A673 (cell line): ENCODE measurements around the gene SIRT2.

Experiments used
- EZH2 ChIP-seq: fragments of 200-600 bp; sonication (generic); IDR thresholded peaks from 2 replicates; pipeline ENCODE4 v1.6.1; 2017; ENCODE audit warnings: borderline replicate concordance, low read depth, mild to moderate bottlenecking, mixed read lengths, antibody characterized with exemption, low read length; ENCODE audit not compliant: poor library complexity, severe bottlenecking
- TF ChIP-seq, protein P1 (sequence below): fragments of 300-800, 200-600 bp; sonication (generic); conservative IDR thresholded peaks from 2 replicates; pipeline ENCODE4 v1.5.1; 2017; ENCODE audit warnings: low read depth, mild to moderate bottlenecking, antibody characterized with exemption, low read length, moderate library complexity, mixed read lengths

DNA sequence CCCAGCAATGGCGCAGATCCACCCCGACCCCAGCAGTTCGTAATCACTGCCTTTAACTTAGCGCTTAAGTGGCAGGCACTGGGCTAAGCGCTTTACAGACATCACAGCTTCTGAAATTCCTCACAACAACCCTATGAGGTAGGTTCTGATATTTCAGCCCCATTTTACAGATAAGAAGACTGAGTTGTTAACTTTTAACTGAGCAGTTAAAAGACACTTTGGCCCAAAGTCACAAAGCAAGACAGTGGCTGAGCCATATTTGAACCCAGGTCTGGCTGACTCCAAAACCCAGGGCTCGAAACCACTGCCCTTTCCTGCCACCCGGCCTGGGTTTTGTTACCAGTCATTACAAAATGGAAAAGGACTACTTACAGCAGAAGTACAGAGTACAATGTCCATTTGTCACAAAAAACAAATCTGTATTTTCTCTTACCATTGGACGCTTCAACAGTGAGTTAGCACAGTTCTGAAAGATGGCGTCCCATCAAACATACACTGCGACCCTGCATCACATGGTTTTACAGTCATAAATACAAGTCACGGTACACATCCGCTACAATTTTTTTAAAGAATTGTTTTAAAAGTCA, 58.1 kb downstream of the SIRT2 start:
- TF ChIP-seq EZH2: no peak
- TF ChIP-seq, protein P1, sequence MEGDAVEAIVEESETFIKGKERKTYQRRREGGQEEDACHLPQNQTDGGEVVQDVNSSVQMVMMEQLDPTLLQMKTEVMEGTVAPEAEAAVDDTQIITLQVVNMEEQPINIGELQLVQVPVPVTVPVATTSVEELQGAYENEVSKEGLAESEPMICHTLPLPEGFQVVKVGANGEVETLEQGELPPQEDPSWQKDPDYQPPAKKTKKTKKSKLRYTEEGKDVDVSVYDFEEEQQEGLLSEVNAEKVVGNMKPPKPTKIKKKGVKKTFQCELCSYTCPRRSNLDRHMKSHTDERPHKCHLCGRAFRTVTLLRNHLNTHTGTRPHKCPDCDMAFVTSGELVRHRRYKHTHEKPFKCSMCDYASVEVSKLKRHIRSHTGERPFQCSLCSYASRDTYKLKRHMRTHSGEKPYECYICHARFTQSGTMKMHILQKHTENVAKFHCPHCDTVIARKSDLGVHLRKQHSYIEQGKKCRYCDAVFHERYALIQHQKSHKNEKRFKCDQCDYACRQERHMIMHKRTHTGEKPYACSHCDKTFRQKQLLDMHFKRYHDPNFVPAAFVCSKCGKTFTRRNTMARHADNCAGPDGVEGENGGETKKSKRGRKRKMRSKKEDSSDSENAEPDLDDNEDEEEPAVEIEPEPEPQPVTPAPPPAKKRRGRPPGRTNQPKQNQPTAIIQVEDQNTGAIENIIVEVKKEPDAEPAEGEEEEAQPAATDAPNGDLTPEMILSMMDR: no peak
